WTC11 (cell line): ENCODE measurements around the gene PLEKHO2. TPM values are rescaled to one million over a fixed set of nuclear protein-coding genes. Genes with fewer than 3 reads are reported as not detected.

Experiments
- ATAC-seq: fragments of 200-7000 bp; cut with Tn5 transposase; 2 replicates; pipeline ENCODE4 v1.10.0; 2021; ENCODE audit warnings: mild to moderate bottlenecking, moderate library complexity
- CTCF ChIA-PET: fragments of 300-600 bp; sonication (Branson Sonifier 250); formaldehyde crosslinking; loops from one replicate; lab custom pipeline; 2021; ENCODE audit warnings: antibody characterized with exemption; lab: Charles Lee
- POLR2A ChIA-PET: fragments of 350-600 bp; sonication (Branson Sonifier 250); formaldehyde crosslinking; loops from one replicate; lab custom pipeline; 2021; ENCODE audit warnings: antibody characterized with exemption; lab: Charles Lee
- DNase-seq: peaks from one replicate; pipeline ENCODE4 v3.0.0; 2021; ENCODE audit warnings: low spot score
- H3K27ac Mint-ChIP-seq: 2 replicates; pipeline ENCODE4 v1.8.0; 2021; ENCODE audit warnings: mixed read lengths
- H3K27me3 Mint-ChIP-seq: 2 replicates; pipeline ENCODE4 v1.8.0; 2021; ENCODE audit warnings: low read depth, mild to moderate bottlenecking, moderate library complexity, mixed read lengths
- H3K36me3 Mint-ChIP-seq: 2 replicates; pipeline ENCODE4 v1.8.0; 2021; ENCODE audit warnings: mixed read lengths
- H3K4me1 Mint-ChIP-seq: 2 replicates; pipeline ENCODE4 v1.8.0; 2022; ENCODE audit warnings: mixed read lengths
- H3K4me3 Mint-ChIP-seq: 2 replicates; pipeline ENCODE4 v1.8.0; 2021; ENCODE audit warnings: mild to moderate bottlenecking, moderate library complexity, mixed read lengths
- H3K9me3 Mint-ChIP-seq: 2 replicates; pipeline ENCODE4 v1.8.0; 2021; ENCODE audit warnings: mixed read lengths
- ATF2 ChIP-seq: sonication (generic); formaldehyde crosslinking; IDR thresholded peaks from 2 replicates; pipeline ENCODE4 v1.8.1; 2022; ENCODE audit warnings: low read depth, missing genetic modification reagents, borderline replicate concordance
- CDX4 ChIP-seq: fragments of 250-450 bp; sonication (Bioruptor Pico); IDR thresholded peaks from 2 replicates; pipeline ENCODE4 v1.9.0; 2021; ENCODE audit warnings: moderate library complexity, mild to moderate bottlenecking, inconsistent platforms, borderline replicate concordance
- CTCF ChIP-seq: fragments of 200-600 bp; IDR thresholded peaks from 2 replicates; pipeline ENCODE4 v1.8.0; 2022; ENCODE audit warnings: antibody characterized with exemption
- ELF4 ChIP-seq: sonication (generic); formaldehyde crosslinking; IDR thresholded peaks from 2 replicates; pipeline ENCODE4 v1.8.1; 2022; ENCODE audit warnings: low read depth, mild to moderate bottlenecking, moderate library complexity, missing genetic modification reagents
- ETV6 ChIP-seq: sonication (generic); formaldehyde crosslinking; IDR thresholded peaks from 2 replicates; pipeline ENCODE4 v1.8.1; 2022; ENCODE audit warnings: mild to moderate bottlenecking, missing genetic modification reagents
- FOXP4 ChIP-seq: sonication (generic); formaldehyde crosslinking; IDR thresholded peaks from 2 replicates; pipeline ENCODE4 v1.8.0; 2022; ENCODE audit warnings: mild to moderate bottlenecking, missing genetic modification reagents
- GABPB1 ChIP-seq: sonication (generic); formaldehyde crosslinking; IDR thresholded peaks from 2 replicates; pipeline ENCODE4 v1.8.1; 2023; ENCODE audit warnings: mild to moderate bottlenecking, missing genetic modification reagents
- HMGXB4 ChIP-seq: sonication (generic); formaldehyde crosslinking; IDR thresholded peaks from 2 replicates; pipeline ENCODE4 v1.8.1; 2023; ENCODE audit warnings: mild to moderate bottlenecking, moderate library complexity, missing genetic modification reagents
- JUN ChIP-seq: sonication (generic); formaldehyde crosslinking; IDR thresholded peaks from 2 replicates; pipeline ENCODE4 v1.8.0; 2023; ENCODE audit warnings: mild to moderate bottlenecking, missing genetic modification reagents
- MAX ChIP-seq: sonication (generic); formaldehyde crosslinking; IDR thresholded peaks from 2 replicates; pipeline ENCODE4 v1.8.0; 2022; ENCODE audit warnings: mild to moderate bottlenecking, missing genetic modification reagents
- MLX ChIP-seq: sonication (generic); formaldehyde crosslinking; IDR thresholded peaks from 2 replicates; pipeline ENCODE4 v1.8.1; 2023; ENCODE audit warnings: mild to moderate bottlenecking, missing genetic modification reagents, moderate library complexity
- MXD4 ChIP-seq: fragments of 250-450 bp; sonication (Bioruptor Pico); IDR thresholded peaks from 2 replicates; pipeline ENCODE4 v1.8.0; 2021; ENCODE audit warnings: mild to moderate bottlenecking, moderate library complexity, borderline replicate concordance
- MYBL2 ChIP-seq: sonication (generic); formaldehyde crosslinking; IDR thresholded peaks from 2 replicates; pipeline ENCODE4 v1.8.1; 2023; ENCODE audit warnings: mild to moderate bottlenecking, moderate library complexity, missing genetic modification reagents
- NR3C1 ChIP-seq: sonication (generic); formaldehyde crosslinking; conservative IDR thresholded peaks from 2 replicates; pipeline ENCODE4 v1.8.1; 2023; ENCODE audit warnings: low read depth, mild to moderate bottlenecking, missing genetic modification reagents
- OVOL2 ChIP-seq: fragments of 250-450 bp; sonication (Bioruptor Pico); IDR thresholded peaks from 2 replicates; pipeline ENCODE4 v1.9.0; 2021; ENCODE audit warnings: mild to moderate bottlenecking, borderline replicate concordance
- SOX15 ChIP-seq: fragments of 250-450 bp; sonication (Bioruptor Pico); IDR thresholded peaks from 2 replicates; pipeline ENCODE4 v1.9.0; 2021; ENCODE audit warnings: mild to moderate bottlenecking
- SP1 ChIP-seq: sonication (generic); formaldehyde crosslinking; conservative IDR thresholded peaks from 2 replicates; pipeline ENCODE4 v1.8.1; 2022; ENCODE audit warnings: missing genetic modification reagents
- TEAD4 ChIP-seq: sonication (generic); formaldehyde crosslinking; IDR thresholded peaks from 2 replicates; pipeline ENCODE4 v1.8.0; 2022; ENCODE audit warnings: mild to moderate bottlenecking, missing genetic modification reagents
- USF2 ChIP-seq: sonication (generic); formaldehyde crosslinking; IDR thresholded peaks from 2 replicates; pipeline ENCODE4 v1.8.1; 2023; ENCODE audit warnings: mild to moderate bottlenecking, missing genetic modification reagents, moderate library complexity
- ZNF232 ChIP-seq: sonication (generic); formaldehyde crosslinking; IDR thresholded peaks from 2 replicates; pipeline ENCODE4 v1.8.0; 2022; ENCODE audit warnings: mild to moderate bottlenecking, missing genetic modification reagents
- ZNF317 ChIP-seq: sonication (generic); formaldehyde crosslinking; IDR thresholded peaks from 2 replicates; pipeline ENCODE4 v1.8.1; 2023; ENCODE audit warnings: low read depth, mild to moderate bottlenecking, moderate library complexity, missing genetic modification reagents, borderline replicate concordance
- total RNA-seq: library from RNA; stranded (reverse); gene quantifications from 3 replicates; pipeline ENCODE4 v1.2.3, GENCODE V29; 2021

PLEKHO2 gene
- total RNA-seq, 1 experiment from 2014 or later, result 22.1 TPM

- Mint-ChIP-seq H3K27me3 (no peaks in the 10 kb centered on the region), H3K4me1 (peaks cover 37% of the 10 kb centered on the region), H3K9me3 (no peaks in the 10 kb centered on the region), H3K36me3 (peaks cover 55% of the 10 kb centered on the region), H3K27ac (peak overlapping the region; percentile 77), H3K4me3 (no peak overlapping the region)
- ATAC-seq (no peak), DNase-seq (no peak)
- ChIA-PET CTCF (interaction anchor here (0.6 to 3.1 kb wide), 4 partner anchors 17 to 84 kb away, joined by 3 to 11 read pairs (median 4); no protein-coding TSS in a partner anchor), POLR2A (interaction anchor here (0.5 to 1.2 kb wide), 3 partner anchors 9 to 483 kb away, joined by 3 to 7 read pairs (median 5); partner anchors contain the start of gene PIF1)
- no peak for TF ChIP-seq HMGXB4 (CRISPR knock-in tag)
- TF ChIP-seq GABPB1 (CRISPR knock-in tag), result no peak
- TF ChIP-seq MLX (CRISPR knock-in tag), result no peak
- TF ChIP-seq ATF2, result no peak
- TF ChIP-seq TEAD4 (CRISPR knock-in tag), result no peak
- no peak for TF ChIP-seq OVOL2 (CRISPR knock-in tag)
- TF ChIP-seq MXD4 (CRISPR knock-in tag), result no peak
- no peak for TF ChIP-seq CDX4
- TF ChIP-seq NR3C1 (CRISPR knock-in tag), result no peak
- TF ChIP-seq ELF4, result no peak
Observed at GRCh38 chr15:64816452-64816851, 25.3 kb upstream of the PLEKHO2 start.

GRCh38 chr15:64824929-64825430 is 16.7 kb upstream of the PLEKHO2 start:
- peak; percentile 3; the same call in 1 of the 2 replicates for ATAC-seq
- H3K4me1 Mint-ChIP-seq, result peaks cover 30% of the 10 kb centered on the region
- ChIA-PET POLR2A (interaction anchor here (0.9 to 2.4 kb wide), 12 partner anchors 9 to 97 kb away, joined by 3 to 45 read pairs (median 6); no protein-coding TSS in a partner anchor), CTCF (interaction anchor here (0.9 to 1.9 kb wide), 8 partner anchors 10 to 125 kb away, joined by 3 to 21 read pairs (median 4); no protein-coding TSS in a partner anchor)
- peak overlapping the region; percentile 92 for H3K4me3 Mint-ChIP-seq
- DNase-seq, result no peak
- peaks cover 44% of the 10 kb centered on the region for H3K36me3 Mint-ChIP-seq
- H3K27ac Mint-ChIP-seq, result peak overlapping the region; percentile 92
- no peaks in the 10 kb centered on the region for H3K27me3 Mint-ChIP-seq
- no peaks in the 10 kb centered on the region for H3K9me3 Mint-ChIP-seq
- 0 out of 2 replicates have a peak, but pooled peaks have one; percentile 1 for TF ChIP-seq ETV6 (CRISPR knock-in tag)
- peak; percentile 8; the same call in 1 of the 2 replicates for TF ChIP-seq FOXP4
- no peak for TF ChIP-seq CDX4
- no peak for TF ChIP-seq ZNF232
- TF ChIP-seq OVOL2 (CRISPR knock-in tag), result no peak
- no peak for TF ChIP-seq USF2 (CRISPR knock-in tag)
- TF ChIP-seq SOX15, result no peak
- no peak for TF ChIP-seq MYBL2 (CRISPR knock-in tag)
- no peak for TF ChIP-seq CTCF
- no peak for TF ChIP-seq NR3C1 (CRISPR knock-in tag)
- no peak for TF ChIP-seq ZNF317 (CRISPR knock-in tag)
- no peak for TF ChIP-seq MAX (CRISPR knock-in tag)
- TF ChIP-seq SP1, result no peak
- no peak for TF ChIP-seq JUN (CRISPR knock-in tag)
